Loucy (cell line): ENCODE measurements around the gene EFHD1.
"Not testable (repeated sequence)": the region's sequence is repeated elsewhere in the genome, so short reads cannot be mapped to it uniquely, and the experiment has no call there.

Source experiments
- CTCF ChIP-seq: fragments of 200-600 bp; sonication (generic); conservative IDR thresholded peaks from 2 replicates; pipeline ENCODE4 v1.5.1; 2014; ENCODE audit warnings: mild to moderate bottlenecking, antibody characterized with exemption, low read length
- EZH2phosphoT487 ChIP-seq: fragments of 200-600 bp; IDR thresholded peaks from 2 replicates; pipeline ENCODE4 v1.6.1; 2018; ENCODE audit warnings: antibody characterized with exemption, mild to moderate bottlenecking, moderate library complexity, borderline replicate concordance

- TF ChIP-seq CTCF, EZH2phosphoT487: not testable (repeated sequence)
These were observed 86.7 kb downstream of the EFHD1 start for GRCh38 chr2:232720056-232720455.
